ENCODE results near the gene COL9A3. TPM values are rescaled to one million over a fixed set of nuclear protein-coding genes. Genes with fewer than 3 reads are reported as not detected.

COL9A3 gene
- total RNA-seq, 1 donor from 2014 or later: 576 TPM

DNA sequence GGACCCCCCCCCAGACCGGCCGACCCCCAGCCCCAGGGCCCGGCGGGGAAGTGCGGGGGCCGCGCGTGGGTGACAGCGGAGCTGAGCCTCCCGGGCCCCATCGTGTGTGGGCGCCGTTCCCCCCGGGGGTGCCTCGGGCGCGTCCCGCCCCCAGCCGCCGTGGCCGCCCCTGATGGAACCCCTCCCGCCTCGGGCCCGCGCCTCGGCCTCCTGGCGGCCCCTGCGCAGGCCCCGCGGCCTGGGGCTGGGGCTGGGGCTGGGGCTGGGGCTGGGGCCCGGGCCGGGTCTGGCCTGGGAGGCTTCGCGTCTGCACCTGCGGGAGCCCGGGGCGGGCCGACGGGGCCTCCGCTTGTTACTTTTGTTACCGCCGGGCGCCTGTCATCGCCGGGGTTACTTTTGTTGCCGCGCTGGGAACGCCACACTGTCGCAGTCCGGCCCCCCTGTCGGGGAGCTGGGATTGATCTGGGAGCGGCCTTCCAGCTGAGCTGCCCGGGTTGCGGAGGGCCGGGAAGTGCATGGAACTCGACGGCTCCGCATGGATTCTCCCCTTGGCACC, 11.6 kb upstream of the COL9A3 start:
- Mint-ChIP-seq H3K27me3 (ENCODE audit: low read depth) (no peaks in the 10 kb centered on the region), H3K27ac (peak overlapping the region; percentile 61)
- DNase-seq (ENCODE audit: low spot score in 2 of 2, unreplicated experiment in 2 of 2): no peak

DNA sequence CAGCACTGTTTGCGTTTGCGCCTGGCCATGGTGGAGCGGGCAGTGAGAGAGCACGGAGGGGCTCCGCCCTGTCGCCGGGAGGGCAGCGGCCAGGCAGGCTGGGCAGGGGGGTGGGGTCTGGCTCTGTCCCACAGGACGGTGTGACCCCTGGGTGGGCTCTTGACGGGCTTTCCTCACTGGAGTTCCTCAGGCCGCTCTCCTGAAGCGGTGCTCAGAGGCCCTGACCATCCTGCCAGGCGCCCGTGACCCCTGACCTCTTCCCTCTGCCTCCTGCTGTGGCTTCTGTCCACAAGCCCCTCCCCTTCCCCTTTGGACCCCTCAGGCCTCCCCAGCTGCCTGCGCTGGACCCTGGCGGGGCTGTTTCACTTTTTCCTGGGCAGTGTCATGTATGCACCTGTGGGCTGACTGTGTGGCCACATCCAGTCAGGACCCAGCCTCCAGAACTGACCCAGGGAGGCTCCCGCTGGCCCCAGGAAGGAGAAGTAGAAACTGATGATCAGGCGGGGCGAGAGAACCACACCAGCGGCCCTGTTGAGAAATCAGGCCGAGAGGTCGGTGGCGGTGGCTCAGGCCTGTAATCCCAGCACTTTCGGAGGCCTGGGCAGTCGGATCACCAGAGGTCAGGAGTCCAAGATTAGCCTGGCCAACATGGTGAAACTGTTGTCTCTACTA, 11.0 kb upstream of the COL9A3 start:
- Mint-ChIP-seq H3K36me3 (peaks cover 5% of the 10 kb centered on the region), H3K4me1 (peaks cover 22% of the 10 kb centered on the region), H3K9me3 (no peaks in the 10 kb centered on the region), H3K27me3 (ENCODE audit: low read depth) (no peaks in the 10 kb centered on the region), H3K27ac (peak overlapping the region; percentile 61), H3K4me3 (peak overlapping the region; percentile 75)
- no peak for DNase-seq (ENCODE audit: low spot score in 2 of 2, unreplicated experiment in 2 of 2)
- TF ChIP-seq, protein P1, sequence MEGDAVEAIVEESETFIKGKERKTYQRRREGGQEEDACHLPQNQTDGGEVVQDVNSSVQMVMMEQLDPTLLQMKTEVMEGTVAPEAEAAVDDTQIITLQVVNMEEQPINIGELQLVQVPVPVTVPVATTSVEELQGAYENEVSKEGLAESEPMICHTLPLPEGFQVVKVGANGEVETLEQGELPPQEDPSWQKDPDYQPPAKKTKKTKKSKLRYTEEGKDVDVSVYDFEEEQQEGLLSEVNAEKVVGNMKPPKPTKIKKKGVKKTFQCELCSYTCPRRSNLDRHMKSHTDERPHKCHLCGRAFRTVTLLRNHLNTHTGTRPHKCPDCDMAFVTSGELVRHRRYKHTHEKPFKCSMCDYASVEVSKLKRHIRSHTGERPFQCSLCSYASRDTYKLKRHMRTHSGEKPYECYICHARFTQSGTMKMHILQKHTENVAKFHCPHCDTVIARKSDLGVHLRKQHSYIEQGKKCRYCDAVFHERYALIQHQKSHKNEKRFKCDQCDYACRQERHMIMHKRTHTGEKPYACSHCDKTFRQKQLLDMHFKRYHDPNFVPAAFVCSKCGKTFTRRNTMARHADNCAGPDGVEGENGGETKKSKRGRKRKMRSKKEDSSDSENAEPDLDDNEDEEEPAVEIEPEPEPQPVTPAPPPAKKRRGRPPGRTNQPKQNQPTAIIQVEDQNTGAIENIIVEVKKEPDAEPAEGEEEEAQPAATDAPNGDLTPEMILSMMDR (IDR thresholded peaks at IDR 0.05; ENCODE audit: unreplicated experiment): no peak

More for the DNA sequence above, 11.6 kb upstream of the COL9A3 start:
- TF ChIP-seq, protein P1 (IDR thresholded peaks at IDR 0.05; ENCODE audit: unreplicated experiment): no peak
- Mint-ChIP-seq H3K9me3 (no peaks in the 10 kb centered on the region), H3K4me1 (peaks cover 22% of the 10 kb centered on the region), H3K36me3 (peaks cover 6% of the 10 kb centered on the region), H3K4me3 (peak overlapping the region; percentile 75)

DNA sequence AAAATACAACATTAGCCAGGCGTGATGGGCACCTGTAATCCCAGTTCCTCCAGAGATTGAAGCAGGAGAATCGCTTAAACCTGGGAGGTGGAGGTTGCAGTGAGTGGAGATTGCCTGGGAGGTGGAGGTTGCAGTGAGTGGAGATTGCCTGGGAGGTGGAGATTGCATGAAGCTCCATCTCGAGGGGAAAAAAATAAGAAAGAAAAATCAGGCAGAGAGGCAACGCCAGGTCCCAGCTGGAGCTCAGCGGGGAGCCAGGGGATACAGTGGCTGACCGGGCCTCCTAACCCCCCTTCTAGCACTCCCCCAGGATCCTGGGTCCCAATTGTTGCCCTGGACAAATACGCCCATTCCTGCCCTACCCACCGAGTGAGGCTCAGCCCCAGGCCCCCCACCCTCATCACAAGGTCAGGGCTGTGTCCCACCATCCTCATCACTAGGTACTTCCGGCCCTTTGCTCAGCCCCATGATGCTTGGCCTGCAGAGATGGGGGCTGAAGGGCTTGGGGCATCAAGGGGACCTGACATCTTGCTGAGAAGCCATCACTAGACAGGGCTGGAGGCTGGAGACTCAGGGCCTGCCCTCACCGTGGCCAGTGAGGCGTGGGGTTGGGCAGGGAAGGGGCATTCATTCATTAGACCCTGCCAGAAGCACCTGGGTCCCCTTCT, 10.3 kb upstream of the COL9A3 start:
- H3K27ac Mint-ChIP-seq: no peak overlapping the region
- H3K36me3 Mint-ChIP-seq: peaks cover 4% of the 10 kb centered on the region
- TF ChIP-seq, protein P1 (IDR thresholded peaks at IDR 0.05; ENCODE audit: unreplicated experiment): no peak
- peaks cover 22% of the 10 kb centered on the region for H3K4me1 Mint-ChIP-seq
- H3K27me3 Mint-ChIP-seq (ENCODE audit: low read depth): no peaks in the 10 kb centered on the region
- H3K4me3 Mint-ChIP-seq: peak overlapping the region; percentile 75
- no peak for DNase-seq (ENCODE audit: low spot score in 2 of 2, unreplicated experiment in 2 of 2)
- no peaks in the 10 kb centered on the region for H3K9me3 Mint-ChIP-seq

DNA sequence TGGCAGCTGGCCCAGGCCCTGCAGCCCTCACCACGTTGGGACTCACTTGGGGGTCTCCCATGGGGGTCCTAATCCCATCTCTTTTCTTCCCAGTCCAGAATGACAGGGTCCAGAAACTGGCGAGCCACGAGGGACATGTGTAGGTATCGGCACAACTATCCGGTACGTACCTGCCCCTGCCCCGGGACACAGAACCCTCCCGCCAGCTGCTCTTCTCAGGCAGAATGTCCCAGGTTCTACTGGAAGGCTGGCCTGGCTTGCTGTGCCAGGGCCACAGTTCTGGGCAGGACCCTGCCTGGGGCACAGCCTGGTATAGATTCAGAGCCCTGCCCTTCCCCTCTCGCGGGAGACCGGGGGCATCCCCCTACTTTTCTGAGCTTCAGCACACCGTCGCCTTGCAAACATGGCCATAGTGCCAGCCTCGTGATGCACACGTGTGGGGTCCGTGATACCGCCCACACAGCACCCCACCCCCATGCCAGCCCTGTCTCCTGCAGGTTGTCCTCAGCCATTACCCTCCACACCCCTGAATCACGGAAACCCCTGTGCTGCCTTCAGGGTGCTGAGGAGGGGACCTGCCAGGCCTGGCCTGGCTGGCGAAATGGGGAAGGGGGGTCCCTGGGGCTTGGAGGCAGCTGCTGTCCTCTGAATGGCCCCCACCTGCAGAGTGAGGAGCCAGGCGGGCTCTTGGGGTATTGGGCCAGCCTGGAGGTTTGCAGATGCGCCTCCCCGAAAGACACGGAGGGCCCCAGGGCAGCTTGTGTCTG, 9.2 kb upstream of the COL9A3 start:
- H3K9me3 Mint-ChIP-seq: no peaks in the 10 kb centered on the region
- H3K4me1 Mint-ChIP-seq: peaks cover 22% of the 10 kb centered on the region
- H3K36me3 Mint-ChIP-seq: peaks cover 7% of the 10 kb centered on the region
- DNase-seq (ENCODE audit: low spot score in 2 of 2, unreplicated experiment in 2 of 2): no peak
- H3K4me3 Mint-ChIP-seq: peak overlapping the region; percentile 47
- H3K27me3 Mint-ChIP-seq (ENCODE audit: low read depth): no peaks in the 10 kb centered on the region
- no peak overlapping the region for H3K27ac Mint-ChIP-seq
- TF ChIP-seq, protein P1 (IDR thresholded peaks at IDR 0.05; ENCODE audit: unreplicated experiment): no peak

DNA sequence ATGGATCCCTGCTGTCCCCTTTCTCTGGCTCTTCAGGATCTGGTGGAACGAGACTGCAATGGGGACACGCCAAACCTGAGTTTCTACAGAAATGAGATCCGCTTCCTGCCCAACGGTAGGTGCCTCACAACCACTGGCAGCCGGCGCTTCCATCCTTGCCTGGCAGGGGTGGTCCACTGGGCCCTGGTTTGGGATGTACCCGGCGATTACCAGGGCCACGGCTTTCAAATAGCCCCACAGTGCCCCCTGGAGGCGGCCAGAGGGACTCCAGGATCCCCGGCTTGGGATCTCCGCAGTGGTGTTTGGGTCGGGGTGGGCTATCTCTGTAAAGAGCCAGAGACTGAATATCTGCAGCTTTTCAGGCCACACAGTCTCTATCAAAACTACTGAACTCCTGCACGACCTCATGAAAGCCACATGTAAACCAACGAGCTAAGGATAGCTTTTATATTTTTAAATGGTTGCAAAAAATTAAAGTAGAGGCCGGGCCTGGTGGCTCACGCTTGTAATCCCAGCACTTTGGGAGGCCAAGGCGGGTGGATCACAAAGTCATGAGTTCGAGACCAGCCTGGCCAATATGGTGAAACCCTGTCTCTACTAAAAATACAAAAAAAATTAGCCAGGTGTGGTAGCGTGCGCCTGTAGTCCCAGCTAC, 8.5 kb upstream of the COL9A3 start:
- Mint-ChIP-seq H3K27me3 (ENCODE audit: low read depth) (no peaks in the 10 kb centered on the region), H3K4me1 (peaks cover 22% of the 10 kb centered on the region), H3K36me3 (peaks cover 7% of the 10 kb centered on the region), H3K27ac (peak overlapping the region; percentile 9), H3K9me3 (no peaks in the 10 kb centered on the region), H3K4me3 (peak overlapping the region; percentile 44)
- peak in 1 of 2 experiments; percentile 85 for DNase-seq (ENCODE audit: low spot score in 2 of 2, unreplicated experiment in 2 of 2)
- TF ChIP-seq, protein P1 (IDR thresholded peaks at IDR 0.05; ENCODE audit: unreplicated experiment): peak; percentile 88

Data from mesothelial cell of epicardium (in vitro differentiated cells).